DMS79 (cell line): ENCODE data around the gene SESTD1.

Experiments
- DNase-seq: peaks from one replicate; lab custom pipeline; 2025; lab: John Stamatoyannopoulos, UW

Gene SESTD1

DNA sequence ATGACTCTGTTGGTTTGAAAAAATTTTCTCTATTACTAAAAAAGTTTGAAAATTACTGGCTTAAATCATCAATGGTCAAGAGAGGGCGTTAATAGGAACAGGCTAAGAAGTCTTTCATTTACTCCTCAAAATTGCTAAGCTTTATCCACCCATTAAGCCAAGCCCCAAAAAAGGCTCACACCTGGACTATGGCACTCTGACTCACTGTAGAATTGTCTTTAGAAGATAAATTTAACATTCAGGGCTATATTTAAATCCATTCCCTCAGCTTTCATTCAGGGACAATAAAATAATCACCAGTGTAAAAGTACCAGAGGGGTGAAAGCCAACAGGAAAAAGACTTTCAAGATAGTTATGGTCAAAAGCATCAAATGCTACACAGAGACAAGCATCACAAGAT lies 80.0 kb downstream of the SESTD1 start:
- no peak for DNase-seq

DNA sequence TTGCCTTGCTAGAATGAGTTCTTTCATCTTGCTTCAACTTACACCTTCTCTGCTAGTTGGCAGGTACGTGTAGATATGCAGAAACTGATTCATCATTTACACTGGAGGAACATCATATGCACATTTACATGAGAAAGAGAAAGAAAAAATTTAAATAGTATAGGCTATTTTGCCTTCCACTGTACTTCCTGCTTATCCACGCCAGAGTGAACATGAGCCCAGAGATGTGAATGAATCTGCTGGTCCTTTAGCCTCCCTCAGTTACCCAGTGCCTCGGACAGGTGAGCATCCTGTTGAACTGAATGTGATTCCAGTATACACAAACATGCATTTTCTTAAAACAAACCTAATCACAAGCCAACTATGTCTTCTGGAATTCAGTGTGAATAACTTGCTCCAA lies 83.6 kb downstream of the SESTD1 start:
- DNase-seq, result no peak

DNA sequence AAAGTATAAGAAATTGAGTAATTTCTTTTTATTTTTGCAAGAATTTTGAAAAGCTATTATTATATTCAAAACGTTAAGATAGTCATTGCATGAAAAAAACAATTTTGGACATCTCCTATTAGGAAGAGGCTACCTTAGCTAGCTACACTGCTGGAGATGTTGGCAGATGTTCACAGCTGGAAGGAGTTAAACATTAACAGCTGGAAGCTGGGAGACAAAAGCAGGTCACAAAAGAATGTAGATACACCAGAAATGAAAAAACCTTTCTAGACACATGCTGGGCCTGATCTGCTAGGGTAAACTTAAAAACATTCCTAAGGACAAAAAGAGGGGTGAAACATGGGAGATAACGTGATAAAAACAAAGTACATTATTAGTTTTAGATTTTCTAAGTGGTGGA lies 84.4 kb downstream of the SESTD1 start:
- DNase-seq, result no peak

DNA sequence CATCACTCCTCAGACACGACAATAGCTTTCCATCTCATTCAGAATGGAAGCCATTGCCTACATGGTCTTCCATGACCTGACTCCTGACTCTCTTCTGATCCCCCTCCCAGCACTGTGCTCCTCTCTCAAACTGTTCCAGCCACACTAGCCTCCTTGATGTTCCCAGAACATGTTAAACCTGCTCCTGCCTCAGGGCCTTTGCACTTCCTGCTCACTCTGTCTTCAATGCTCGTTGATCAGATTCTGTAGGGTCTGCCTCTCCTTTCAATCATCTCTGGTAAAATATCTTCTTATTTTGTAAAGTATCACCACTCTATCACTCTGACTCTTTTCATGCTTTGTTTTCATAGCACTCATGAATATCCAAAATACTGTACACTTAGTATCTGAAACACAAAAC lies 84.9 kb downstream of the SESTD1 start:
- DNase-seq, result no peak

DNA sequence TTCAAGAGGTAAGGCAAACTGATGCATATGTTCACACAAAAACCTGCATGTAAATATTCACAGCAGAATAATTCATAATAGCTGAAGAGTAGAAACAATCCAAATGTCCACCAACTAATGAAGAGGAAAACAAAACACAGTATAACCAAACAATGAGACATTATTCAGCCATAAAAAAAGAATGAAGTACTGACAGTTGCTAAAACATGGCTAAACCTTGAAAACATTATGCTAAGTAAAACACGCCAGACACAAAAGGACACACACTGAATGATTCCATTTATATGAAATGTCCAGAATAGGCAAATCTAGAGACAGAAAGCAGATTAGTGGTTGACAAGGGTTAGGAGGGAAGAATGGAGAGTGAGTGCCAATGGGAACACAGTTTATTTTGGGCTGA lies 86.9 kb downstream of the SESTD1 start:
- no peak for DNase-seq

DNA sequence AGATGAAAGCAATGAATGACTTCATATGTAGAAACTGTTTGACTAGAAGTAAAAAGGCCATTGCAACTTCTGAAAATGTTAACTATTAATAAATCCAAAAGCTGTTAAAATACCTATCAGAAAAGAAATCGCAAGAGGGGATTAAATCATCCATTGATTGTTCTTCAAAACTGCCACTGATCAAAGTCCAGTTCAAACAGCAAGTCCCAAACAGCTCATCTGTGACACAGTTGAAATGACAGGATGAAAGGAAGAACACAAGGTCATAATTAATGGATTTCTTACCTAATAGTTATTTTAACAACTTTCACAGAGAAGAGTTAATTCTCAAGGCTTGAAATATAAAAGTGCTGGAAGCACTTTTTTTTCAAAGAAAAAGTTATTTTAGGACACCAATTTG lies 90.4 kb downstream of the SESTD1 start:
- DNase-seq, result no peak

DNA sequence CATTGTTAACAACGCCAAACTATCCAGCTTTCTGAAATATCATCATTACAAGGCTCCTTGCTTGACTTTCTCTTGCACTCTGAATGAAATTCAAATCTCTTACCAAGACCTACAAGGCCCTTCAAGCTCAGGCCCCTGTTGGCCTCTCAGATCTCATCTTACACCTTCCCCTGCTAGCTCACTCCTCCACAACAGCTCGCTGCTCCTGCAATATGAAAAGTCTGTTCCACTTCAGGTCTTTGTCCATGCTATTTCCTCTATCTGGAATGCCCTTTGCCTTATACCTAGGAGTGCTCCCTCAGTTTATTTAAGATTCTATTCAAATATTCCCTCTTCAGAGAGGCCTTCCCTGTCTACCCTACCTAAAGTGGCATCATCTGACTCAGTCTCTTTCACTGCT lies 91.7 kb downstream of the SESTD1 start:
- no peak for DNase-seq

DNA sequence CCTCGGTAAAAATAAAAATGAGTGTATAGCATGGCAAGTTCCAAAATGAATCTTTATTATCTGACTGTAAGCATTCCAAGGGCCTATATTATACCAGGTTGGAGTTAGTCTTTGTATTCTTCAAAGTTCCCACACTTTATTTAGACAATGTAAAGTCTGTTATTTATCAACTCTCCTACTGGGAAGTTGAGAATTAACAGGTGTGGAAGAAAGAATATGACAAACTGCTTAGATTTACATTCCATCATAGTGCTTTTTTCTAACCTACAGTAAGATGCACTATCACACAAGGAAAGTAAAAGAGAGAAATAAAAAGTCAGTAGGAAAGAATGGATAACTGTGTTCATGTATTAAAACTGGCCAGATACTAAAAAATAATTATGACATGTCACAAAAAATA lies 93.3 kb downstream of the SESTD1 start:
- DNase-seq, result no peak

DNA sequence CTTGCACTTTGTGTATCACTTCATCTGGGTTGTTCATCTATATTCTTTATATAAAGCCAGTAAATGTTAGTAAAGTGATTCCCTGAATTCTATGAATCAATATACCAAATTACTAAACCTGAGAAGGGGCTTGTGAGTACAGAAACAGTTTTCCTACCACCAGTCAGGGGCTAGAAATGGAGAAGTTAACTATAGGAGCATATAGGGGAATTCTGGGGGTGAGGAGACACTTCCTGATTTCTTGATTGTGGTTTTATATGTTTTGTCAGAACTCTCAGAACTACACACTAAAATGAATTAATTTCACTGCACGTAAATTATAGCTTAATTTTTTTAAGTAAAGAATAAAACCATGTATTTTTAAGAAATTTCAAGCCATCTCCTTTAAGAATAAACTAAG lies 93.7 kb downstream of the SESTD1 start:
- no peak for DNase-seq

DNA sequence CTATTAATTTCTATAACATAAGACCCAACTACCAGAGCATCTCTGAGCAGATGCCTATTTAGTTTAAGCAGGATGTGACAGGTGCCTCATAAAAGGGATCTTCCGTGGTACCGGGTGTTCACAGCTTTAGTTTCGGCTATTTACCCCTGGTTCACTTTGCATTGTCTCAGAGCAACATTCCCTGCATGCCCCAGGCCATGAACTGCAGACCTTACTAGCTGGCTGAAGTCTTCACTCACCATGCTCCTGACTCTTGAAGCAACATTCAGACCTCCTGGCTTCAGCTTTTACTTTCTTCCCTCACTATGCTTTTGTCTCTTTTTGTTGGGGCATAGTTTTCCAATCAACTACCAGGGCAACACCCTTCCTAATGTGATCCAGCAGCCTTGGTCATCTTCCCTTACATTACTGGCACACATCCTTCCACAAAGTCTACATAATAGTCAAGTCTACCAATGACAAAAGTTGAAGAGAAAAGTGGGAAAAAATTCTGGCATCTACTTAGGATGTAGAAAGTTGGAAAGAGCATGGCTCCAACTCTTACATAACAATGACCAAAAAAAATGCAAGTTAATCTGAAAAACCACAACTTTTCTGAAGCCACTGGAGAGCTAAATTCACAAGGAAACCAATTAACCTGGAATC lies 99.2 kb downstream of the SESTD1 start:
- no peak for DNase-seq

DNA sequence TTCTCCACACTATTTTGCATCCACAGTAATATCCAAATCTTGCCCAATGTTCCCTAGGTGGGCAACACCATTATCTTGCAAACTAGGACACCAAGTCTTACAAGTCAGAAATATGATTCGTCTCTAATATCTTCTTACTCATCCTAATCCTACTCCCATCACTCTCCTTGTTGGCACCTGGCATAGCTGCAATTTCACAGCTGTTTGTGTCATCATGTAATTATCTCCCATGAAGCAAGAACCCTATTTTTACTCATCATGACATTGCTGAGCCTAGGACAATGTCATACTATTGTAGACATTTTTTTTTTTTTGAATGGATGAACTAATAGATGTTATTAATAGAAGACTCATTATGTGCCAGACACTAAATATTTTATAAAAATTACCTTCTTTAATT lies 123.4 kb downstream of the SESTD1 start:
- no peak for DNase-seq

DNA sequence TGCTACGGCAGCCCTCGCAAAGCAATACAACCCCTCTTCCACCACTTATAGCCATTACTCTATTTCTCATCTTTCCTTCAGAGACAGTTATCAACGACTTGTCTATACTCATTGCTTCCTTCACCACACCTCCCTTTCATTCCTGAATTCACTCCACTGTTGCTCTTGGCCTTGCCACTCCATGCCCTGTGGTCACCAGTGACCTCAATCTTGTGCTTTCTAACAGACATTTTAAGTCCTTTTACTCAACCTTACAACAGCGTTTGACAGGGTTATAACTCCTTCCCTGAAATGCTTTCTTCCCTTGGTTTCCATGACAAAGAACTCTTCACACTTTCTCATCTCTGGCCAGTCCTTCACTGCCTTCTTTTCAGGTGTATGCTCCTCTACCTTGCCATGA lies 124.1 kb downstream of the SESTD1 start:
- no peak for DNase-seq

DNA sequence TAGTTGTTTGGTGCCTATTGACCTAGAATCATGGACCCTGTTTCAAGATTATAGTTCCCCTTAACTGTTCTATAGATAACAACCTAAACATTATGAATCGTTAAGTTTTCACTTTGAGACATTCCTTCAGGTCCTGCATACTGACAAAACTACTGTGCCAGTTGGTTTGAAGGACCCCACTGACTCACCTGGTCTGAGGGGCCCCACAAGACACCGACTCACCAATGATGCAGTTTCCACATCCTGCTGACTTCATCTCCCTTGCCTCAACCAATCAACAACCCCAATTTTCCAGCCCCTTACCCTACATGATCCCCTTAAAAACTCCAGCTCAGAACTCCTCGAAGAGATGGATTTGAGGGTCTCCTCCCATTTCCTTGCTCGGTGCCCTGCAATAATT lies 125.1 kb downstream of the SESTD1 start:
- no peak for DNase-seq

DNA sequence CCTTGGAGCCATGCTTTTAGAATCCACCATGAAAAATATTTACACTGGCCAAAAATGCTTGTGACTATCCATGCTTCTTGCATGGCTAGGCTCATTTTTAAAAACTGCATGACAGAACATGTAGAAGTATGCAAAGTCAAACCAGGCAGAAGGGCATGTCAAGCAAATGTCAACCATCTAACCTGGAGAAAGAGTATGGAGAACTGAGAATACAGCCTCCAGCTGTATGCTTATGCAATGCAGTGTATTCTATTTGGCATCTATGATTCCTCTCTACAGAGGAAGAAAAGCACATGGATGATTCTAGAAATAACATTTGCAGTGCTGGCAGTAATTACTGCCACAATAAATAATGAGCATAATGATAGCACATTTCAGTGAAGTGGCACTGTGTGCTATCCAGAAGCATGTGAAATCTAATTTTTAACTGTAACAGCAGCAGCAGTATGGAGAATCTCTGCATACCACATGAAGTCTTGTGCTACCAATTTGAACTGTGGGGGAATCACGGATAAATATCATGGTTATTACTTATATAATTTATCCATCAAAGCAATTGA lies 127.4 kb downstream of the SESTD1 start:
- DNase-seq, result no peak

DNA sequence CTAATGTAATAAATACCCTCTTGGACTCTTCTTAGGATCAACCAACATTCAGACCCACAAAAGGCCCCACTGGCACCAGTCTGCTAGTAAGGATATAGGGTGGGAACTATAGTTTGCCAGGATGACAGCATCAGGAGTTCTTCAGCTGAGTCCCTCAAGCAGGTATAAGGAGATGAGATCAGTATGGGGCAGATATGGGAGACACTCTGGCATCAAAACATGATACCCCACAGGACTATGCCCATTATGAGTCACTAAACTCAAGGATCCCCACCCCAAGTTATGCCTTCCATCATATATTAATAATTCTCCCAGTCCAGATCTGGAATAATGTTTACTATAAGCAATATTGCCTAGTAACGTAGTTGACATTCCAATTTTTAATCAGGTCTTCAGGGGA lies 131.6 kb downstream of the SESTD1 start:
- no peak for DNase-seq

DNA sequence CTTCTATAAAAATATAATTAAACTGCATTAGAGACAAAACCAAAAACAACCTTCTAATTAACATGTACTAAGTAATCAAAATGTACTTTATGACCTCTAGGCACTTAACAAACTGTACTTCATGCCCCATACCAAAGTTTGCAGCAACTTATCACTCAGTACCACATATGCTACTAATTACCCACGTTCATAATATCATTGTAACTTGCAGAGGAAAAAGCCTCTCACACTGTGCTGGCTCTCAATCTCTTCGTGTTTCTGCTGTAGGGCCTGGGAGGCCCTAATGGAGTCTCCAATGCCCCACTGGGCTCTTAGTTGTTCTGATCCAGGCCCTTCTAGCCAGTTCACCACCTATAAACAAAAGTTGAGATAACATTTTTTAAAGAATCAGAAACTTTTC lies 132.6 kb downstream of the SESTD1 start:
- no peak for DNase-seq

DNA sequence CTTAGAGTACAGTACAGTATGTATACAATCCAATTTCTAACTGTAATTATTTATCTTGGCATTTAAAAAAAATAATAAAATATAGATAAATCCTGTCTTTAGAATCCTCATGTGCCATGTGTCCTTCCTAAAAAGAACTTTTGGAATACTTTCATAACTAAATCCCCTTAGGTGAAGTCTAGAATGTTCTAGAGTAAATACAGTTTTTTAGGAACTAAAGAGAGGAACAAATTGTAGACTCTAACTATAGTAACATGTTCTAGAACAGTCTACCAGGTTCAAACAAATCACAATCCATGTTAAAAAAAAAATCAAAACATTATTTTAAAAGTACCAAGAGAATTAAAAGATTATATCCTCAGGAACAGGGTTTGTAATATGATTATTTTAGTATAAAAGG lies 134.1 kb downstream of the SESTD1 start:
- DNase-seq, result no peak

DNA sequence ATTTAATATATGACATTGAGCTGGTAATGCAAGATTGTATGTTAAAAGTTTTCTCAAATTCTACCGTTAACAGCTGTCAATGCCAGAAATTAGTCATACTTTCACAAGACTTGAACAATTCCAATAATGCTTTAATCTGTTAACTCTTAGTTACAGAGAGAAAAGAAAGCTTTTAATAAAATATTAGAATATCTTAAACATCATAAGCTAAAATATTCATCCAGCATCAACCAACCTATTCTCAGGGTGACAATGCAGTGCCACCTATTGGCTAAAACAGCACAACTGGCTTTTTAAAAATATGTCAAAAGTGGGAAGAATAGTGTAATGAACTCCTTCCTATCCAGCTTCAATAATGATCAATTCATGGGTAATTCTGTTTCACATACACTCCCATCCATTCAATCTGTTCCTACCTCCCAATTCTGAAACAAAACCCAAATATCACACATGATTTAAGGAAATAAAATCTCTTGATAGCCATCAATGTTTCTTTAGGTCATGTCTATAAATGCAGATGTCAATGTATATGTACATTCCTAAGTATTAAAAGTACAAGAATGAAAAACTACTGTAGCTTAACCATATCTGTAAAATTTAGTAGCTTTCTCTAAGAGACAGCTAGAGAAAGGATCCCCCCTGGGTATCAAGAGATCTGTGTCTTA lies 134.9 kb downstream of the SESTD1 start:
- no peak for DNase-seq

DNA sequence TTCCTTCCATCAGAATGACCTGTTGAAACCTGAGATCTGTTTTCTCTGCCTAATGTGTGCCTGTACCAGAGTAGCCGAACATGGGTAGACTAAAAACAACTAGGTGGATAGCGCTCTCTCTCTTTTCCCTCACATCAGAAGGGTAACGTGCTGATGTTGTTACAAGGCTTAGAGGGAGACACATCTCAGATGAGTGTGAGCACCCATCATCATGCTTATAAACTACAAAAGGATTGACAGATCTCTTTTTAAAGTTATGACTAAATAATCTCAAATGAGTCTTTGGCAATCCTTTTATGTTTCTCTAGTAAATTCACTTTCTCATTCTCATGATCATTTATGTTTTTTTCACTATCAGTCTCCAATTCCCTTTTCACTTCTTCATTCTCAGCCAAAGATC lies 139.2 kb downstream of the SESTD1 start:
- no peak for DNase-seq

DNA sequence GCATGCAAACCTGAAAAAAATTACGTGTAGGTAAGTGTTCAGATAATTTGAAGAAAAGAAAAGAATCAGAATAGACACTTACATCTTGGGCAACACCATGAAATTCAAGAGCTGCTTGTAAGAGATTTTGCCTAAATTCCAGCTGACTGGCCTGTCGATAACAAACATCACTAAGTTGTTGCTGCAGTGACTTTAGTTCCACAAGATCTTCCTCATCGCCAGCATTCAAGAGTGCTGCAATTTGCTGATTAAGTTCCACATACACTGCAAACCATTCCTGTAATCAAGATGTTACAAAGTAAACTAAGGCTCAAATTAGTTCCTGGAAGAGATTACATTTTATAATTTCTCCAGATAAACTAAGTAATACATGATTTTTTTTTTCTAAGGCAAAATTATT lies 140.3 kb downstream of the SESTD1 start:
- no peak for DNase-seq

DNA sequence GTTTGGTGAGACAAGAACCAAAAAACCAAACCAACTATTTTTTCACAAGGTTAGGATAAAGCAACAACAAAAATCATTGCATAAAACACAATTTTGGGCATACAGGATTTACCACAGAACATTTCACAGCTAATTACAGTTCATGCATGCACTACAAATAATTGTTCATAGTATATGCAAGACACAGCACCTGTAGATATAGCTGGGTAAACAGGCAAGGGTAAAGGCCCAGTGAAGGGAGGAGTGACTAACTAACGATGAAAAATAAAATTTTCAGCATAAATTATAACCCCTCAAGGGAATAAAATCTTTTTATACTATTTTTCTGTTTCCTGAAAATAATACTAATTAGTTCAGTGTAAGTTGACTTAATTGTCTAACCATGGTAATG lies 141.4 kb downstream of the SESTD1 start:
- no peak for DNase-seq

DNA sequence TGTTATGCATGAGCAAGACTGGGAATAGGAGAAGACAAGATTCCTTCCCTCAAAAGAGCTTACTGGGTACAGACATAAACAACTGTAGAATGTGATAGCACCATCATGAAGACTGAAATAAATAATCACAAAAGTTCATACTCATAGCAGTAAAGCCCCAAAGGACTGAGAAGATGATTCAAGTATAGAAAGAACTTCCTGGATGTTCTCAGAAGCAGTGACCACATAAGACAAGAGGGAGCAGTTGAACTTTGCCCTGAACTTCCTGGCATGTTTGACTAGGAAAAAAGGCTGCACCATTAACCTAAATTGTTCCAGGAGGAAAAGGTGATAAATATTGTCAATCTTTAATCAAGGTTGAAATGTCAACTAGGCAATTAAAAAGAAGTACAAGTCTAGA lies 156.9 kb downstream of the SESTD1 start:
- DNase-seq, result no peak

DNA sequence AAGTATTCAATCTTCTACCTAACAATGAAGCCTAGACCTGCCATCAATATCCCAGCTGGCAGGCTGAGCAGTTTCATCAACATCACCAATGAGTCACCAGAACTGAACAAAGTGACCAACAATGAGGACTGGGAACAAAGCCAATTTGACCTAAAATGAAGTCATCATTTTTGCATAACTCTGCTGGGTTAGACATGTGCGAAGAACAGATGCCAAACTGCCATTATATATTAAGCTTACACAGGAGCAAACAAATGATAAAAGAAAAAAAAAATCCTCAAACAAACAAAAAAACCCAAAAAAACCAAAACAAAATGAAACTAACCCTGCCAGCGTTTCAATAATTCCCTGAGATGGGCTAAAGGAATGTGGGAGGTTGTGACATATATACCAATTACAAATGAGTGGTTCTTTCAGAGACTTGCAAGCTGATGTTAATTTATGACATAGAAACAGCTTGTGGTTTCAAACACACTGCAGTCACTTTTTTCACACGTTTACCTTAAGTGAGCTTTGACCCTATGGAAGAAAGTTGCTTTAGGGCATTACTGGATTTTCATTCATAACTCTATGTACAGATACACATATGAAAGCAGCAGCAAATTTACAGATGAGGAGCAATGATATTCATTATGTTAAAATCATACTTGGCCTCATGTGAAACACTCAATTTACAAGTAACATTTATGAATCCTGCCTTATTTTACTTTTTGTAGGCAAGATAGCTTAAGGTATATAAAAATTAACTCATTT lies 157.8 kb downstream of the SESTD1 start:
- DNase-seq, result peak; percentile 10
